Measurements from ENCODE around the gene C13orf46.
"Not testable (repeated sequence)": the region's sequence is repeated elsewhere in the genome, so short reads cannot be mapped to it uniquely, and the experiment has no call there.

The C13orf46 gene

DNA sequence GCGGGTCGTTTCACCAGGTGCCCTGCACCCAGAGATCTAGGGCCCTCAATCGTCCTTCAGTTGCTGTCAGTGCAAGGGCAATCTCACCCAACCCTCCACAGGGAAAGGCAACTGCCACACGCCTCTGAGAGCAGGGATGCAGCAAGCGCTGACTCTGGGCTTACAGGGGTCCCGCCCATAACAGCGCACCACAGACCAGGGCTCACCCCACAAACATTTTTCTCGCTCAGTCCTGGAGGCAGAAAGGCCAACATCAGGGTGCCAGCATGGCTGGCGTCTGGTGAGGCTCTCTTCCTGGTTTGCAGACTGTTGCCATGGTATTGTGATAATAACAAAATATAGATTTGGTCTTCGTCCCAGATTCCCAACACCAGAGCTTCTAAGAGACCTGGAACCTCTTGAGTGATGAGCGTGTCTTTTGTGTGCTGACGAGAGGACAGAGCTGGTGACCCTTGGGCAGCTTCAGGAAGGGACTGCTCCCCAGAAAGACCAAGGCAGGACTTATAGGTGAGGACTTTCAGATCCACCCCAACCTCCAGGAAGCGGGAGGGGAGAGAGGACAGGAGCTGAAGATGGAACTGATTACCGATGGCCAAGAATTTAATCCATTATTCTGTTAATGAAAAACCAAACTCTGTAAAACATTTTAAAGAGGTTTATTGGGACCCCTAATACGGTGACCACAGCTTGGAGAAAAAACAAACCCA, 51.3 kb downstream of the C13orf46 start:
- DNase-seq (ENCODE audit: low read depth): no peak

DNA sequence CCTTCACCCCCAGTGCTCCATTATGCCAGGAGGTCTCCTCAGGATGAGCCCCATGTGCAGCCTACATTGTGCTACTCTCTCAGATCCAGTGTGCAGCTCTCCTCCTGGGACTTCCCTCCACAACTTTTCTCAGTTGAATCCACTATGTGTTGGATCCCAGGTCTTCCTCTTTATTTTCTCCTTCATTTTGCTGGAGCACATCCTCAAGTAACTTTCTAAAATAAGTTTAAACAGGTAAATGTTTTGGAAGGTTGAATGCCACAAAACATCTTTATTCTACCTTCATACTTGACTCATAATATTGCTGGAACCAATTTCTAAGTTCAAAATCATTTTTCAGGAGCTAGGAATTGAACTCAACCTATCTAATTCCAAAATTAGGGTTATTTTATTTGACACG, 52.1 kb downstream of the C13orf46 start:
- no peak for DNase-seq (ENCODE audit: low read depth)

DNA sequence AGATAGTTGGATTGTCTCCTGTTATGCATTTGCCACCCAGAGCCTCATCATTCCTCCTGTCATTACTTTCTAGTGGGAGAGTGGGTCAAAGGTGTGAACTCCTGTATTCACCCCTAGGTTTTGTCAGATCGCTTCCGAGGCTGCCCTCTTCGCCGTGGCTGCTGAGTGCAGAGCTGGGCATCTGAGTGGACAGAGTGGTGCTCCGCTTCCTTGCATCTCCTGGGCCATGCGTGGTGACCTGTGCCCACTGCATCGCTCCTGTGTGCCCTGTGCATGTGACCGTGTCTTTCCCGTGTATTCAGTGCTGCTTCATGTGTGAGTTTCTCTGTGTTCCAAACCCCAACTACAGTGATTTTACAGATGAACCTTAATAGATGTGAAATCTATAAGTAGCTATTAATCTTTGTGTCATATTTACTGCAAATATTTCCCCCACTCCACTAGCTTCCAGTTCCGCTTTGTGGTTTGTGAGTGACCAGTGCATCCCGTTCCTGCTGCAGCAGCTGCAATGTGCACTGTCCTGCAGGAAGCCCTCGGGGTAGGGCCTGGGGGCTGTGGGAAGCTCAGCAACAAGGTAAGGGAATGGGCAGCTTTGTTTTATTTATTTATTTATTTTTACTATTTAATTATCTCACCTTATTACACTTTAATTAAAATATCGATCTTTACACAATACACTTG, 53.1 kb downstream of the C13orf46 start:
- DNase-seq (ENCODE audit: low read depth): no peak

DNA sequence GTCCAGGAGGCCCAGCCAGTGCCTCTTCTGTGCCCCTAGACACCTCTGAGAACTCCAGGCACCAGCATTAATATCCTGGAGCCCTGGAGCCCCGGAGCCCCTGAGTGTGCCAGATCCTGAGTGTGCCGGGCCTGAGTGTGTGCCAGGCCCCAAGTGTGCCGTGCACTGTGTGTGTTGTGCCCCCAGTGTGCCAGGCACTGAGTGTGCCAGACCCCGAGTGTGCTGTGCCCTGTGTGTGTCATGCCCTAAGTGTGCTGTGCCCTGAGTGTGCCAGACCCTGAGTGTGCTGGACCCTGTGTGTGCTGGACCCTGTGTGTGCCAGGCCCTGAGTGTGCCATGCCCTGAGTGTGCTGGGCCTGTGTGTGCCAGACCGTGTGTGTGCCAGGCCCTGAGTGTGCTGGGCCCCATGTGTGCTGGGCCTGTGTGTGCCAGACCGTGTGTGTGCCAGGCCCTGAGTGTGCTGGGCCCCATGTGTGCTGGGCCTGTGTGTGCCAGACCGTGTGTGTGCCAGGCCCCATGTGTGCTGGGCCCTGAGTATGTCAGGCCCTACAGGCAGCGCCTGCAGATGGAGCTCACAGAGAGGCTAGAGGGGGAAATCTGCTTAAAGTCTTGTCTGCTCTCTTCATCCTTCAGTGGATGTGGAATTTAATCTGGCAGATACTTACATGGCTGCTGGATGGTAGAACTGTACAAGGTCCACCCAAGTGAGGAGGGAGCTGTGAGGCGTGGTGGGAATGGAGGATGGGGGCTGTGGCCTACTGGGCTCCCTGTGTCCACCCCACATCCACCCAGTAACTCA, 53.9 kb downstream of the C13orf46 start:
- DNase-seq (ENCODE audit: low read depth): no peak

DNA sequence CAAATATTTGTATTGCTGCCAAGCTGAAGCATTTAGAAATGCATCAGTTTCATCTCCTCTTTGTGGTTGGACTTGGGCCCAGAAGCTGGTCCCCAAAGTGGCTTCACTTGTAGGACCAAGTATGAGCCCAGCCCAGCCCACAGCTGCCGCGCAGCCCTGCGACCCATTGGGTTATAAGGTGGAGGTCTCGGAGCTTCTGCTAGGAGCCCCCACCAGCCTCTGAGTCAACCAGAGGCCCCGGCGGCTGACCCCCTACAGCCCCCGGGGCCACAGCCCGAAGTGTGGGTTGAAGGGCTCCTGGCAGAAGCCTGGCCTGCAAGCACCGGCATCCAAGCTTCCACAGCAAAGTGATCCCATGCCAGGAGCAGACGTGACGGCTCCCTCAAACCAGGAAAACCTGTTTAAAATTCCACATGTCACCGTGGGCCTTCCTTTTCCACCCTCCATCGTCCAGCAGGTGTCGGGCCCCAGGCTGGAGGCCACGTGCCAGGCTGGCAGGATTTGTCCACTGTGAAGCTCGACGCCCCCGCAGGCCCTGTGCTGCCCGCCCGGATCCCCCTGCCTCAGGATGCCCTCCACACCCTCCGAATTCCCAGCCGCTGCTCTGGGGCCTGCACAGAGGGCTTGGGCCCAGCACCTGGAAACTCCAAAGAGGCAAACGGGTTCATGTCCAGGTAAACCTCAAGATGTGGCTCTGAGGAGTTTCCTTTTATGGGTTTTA, 54.7 kb downstream of the C13orf46 start:
- DNase-seq (ENCODE audit: low read depth): no peak

DNA sequence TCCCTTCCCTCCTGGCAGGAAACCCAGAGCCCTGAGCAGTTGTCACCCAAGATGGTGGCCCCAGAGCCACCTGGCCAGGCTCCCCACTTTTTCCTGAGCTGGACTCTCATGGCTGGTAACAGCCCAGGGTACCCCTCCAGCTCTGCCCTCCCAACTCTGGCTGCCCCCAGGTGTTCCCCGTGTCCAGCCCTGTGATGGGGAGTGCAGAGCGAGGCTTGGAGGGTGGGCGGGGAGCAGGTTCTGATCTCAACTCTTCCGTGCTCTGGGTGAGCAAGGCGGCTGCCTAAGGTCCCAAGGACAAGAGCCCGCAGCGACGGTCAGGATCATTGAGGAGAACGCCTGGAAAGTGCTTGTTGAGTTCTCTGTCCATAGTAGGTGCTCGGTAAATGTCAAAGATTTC, 55.3 kb downstream of the C13orf46 start:
- no peak for DNase-seq (ENCODE audit: low read depth)

DNA sequence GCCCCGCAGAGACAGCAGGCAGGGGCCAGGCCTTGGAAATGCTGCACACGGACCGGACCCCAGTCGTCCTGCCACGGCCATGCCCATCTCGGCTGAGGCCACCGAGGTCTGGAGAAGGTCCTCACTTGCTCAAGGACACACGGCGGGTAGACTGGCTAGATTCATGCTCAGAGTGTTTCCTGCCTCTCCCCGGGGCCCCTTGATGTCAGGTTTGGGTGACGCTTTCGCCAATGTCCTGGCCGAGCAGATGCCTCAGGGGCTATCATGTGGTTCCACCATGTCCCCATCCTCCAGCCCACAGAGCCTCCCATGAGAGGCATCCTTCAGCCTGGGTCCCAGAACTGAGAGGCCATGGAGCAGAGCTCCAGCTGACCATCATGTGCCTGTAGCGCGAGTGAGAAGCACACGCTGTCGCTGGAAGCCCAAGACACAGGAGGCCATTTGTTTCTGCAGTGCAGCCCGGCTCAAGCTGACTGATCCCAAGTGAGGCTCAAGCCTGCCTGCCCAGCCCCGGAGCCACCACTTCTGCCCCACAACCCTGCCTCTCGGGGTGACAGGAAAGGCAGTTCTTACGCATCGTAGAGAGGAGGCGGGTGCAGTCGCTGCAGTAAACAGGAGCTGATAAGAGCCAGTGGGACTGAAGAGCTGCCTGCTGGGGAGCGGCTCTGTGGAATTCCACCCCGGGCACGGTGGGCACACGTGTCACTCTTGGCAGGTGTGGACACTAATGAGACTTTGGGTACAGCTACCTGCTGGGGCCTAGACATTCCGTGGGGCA, 56.1 kb downstream of the C13orf46 start:
- DNase-seq (ENCODE audit: low read depth): no peak

DNA sequence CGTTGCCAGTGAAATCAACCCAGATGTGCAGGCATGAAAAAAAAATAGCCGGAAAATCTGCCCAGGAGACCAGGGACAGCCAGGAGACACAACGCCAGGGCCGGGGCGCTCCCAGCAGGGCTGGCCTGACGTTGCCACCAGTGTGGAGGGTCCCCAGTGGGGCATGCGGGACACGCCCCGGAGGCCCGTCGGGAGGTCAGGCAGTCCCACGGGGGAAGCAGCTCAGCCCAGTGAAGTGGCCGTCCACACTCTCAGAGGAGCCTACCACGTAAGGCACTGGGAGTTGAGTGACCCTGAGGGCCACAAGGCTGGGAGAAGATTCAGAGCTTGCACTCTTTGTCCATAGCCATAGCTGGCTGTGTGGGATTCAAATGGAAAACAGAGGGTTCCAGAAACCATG, 56.8 kb downstream of the C13orf46 start:
- DNase-seq (ENCODE audit: low read depth): no peak

DNA sequence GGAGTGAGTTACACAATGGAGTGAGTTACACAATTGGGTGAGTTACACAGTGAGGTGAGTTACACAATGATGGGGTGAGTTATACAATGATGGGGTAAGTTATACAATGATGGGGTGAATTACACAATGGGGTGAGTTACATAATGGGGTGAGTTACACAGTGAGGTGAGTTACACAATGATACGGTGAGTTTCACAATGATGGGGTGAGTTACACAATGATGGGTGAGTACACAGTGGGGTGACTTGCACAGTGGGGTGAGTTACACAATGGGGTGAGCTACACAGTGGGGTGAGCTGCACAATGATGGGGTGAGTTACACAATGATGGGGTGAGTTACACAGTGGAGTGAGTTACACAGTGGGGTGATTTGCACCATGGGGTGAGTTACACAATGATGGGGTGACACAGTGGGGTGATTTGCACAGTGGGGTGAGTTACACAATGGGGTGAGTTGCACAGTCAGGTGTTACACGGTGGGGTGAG, 57.5 kb downstream of the C13orf46 start:
- DNase-seq (ENCODE audit: low read depth): no peak

DNA sequence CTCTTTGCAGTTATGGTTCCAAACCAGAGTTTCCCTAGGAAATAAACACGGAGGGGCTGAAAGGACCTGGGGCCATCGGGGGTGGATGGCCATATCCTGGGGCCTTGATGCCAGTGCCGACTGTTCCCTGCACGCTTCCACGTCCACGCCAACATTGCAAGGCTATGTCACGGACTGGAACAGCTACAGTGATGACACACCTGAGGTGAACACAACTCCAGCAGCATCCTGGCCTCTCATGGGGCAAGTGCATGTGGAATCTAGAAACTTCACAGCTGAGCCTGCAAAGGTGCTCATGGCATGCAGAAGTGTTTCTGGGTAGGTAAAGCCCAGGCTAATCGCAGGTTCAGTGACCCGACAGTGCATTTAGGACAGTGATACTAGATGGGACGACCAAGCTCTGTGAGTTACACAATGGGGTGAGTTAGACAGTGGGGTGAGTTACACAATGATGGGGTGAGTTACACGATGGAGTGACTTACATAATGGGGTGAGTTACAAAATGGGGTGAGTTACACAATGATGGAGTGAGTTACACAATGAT, 58.0 kb downstream of the C13orf46 start:
- no peak for DNase-seq (ENCODE audit: low read depth)

DNA sequence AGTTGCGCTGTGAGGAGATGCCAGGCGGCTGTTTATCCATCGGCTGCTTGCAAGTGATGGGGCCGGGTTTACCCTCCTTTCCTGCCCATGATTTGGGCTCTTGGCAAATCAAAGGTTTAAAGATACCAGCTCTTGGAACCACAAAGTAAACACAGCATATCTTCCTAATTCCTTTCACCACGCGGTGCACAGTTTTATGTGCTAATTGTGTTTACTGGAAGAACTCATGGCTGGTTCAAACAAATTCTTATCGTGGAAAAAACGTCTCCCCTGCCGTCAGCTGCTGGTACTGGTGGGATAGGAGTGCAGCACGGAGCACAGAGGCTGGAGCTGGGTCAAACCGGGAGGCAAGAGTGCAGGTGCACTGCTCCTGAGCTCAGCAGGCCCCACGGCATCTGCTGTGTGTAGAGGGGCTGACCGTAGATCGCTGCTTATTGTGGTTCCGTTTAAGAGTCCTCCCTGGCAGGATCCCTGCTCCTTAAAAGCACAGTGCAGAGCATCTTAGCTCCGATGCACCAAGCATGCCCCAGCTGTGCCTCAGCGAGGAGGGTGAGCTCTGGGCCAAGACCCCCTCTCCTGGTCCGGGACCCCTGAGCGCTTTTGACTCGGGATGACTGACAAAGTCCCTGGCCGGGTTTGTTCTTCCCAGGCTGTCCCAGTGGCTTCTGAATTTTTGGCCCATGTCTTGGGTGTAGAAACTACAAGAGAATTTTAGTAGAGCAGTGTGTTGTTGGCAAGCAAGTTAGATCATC, 58.7 kb downstream of the C13orf46 start:
- DNase-seq (ENCODE audit: low read depth): no peak

DNA sequence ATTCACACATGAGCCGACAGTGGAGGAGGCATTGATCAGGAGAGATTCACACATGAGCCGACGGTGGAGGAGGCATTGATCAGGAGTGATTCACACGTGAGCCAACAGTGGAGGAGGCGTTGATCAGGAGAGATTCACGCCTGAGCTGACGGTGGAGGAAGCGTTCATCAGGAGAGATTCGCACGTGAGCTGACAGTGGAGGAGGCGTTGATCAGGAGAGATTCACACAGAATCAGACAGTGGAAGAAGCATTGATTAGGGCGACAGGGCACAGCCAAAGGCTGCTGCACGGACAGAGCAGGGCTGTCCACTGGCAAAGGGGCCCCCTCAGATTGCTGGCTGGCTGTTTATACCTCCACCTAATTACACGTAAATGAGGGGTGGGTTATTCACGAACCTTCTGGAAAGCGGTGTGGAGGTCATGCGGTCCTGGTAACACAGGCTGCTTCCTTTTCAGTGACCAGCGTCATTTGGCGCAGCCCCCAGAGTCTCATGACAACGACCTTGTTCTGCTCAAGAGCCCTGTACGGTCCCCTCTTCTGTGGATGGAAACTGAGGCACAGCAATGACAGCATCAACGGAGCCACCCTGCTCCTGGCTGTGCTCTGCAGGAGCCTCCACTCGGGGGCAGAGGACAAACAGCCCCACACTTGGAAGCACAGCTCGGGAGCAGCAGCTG, 59.4 kb downstream of the C13orf46 start:
- no peak for DNase-seq (ENCODE audit: low read depth)

DNA sequence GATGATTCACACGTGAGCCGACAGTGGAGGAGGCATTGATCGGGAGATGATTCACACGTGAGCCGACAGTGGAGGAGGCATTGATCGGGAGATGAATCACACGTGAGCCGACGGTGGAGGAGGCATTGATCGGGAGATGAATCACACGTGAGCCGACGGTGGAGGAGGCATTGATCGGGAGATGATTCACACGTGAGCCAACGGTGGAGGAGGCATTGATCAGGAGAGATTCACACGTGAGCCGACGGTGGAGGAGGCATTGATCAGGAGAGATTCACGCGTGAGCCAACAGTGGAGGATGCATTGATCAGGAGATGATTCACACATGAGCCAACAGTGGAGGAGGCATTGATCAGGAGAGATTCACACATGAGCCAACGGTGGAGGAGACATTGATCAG, 60.0 kb downstream of the C13orf46 start:
- not testable (repeated sequence) for DNase-seq (ENCODE audit: low read depth)

DNA sequence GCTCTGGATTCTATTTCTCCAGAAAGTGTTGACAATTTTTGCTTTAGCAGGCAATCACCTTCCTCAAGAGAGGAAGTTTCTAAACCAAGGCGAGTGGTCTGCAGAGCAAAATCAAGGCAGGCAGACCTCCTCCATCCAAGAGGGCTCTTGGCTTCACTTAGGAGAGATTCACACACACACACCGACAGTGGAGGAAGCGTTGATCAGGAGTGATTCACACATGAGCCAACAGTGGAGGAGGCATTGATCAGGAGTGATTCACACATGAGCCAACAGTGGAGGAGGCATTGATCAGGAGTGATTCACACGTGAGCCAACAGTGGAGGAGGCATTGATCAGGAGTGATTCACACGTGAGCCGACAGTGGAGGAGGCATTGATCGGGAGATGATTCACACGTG, 60.5 kb downstream of the C13orf46 start:
- DNase-seq (ENCODE audit: low read depth): not testable (repeated sequence)

DNA sequence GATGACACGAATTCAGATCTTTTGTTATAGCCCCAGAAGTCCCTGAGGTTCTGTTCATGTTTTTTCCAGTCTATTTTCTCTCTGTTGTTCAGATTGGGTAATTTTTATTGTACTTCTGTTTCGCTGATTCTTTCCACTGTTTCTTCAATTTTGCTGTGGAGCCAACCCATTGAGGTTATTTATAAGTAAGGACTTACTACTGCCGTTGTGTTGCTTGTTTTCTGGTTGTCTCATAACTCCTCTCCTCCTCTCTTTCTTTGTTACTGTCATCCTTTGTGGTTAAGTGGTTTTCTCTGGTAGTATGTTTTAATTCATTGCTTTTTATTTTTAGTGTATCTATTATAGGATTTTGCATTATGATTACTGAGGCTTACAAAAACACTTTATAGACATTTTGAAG, 61.3 kb downstream of the C13orf46 start:
- DNase-seq (ENCODE audit: low read depth): no peak

DNA sequence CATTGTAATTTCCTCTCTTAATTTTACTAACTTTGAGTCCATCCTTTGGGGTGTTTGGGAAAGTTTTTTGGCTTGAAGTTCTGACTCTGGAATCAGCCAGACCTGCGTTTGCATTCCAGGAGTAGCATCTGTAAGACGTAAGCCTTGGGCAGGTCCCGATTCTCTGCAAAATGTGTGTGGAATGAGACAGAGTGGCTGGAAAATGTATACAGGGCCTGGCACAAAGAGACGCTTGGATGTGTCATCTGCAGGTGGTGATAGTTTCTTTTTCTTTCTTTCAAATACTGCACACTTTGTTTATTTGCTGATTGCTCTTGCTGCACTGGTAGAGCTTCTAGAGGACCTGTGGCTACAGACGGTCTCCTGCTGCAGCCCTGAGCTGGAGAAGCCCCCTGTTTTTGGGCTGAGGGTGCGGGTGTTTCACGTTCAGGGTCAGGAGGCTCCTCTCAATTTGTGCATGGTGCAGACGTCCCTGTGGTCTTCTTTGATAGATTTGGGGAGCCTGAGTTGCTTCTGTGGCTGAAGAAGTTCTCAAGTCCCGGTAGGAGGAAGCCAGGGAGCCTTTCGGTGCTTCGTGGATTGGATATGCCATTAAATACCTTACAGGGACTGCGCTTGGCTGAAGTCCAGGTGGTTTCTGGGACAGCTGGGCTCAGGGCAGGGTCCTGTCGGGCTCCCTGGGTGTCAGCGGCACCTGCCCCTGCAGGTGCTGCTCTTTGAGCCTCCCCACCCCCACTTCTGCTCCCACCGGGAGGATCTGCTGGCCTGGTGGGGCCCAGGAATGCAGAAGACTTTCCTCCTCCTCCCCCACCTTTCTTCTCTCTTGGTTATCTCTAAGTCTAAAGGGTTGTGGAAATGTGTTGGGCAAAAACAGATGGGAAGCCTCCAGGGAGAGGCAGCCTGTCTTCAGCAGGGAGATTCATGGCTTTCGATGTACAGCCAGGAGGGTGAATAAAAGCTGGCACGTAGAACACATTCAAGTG, 66.0 kb downstream of the C13orf46 start:
- DNase-seq (ENCODE audit: low read depth): peak; percentile 49

DNA sequence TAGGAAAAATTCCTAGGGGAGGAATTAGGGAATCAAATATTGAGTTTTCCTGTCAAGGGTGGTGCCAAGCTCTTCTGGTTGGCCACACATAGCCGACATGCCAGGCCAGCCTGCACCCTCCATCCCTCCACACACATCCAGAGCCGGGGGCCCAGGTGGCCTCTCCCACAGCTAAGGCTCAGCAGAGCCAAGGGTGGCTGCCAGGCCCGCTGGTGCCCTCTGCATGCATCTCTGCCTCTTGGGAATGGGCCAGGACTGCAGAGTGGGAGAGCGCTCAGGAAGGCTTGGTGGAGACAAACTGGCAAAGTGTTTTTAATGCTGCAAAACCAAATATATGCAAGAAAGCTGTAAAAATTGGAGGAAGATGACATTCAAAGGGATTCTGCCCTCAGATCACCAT, 67.3 kb downstream of the C13orf46 start:
- no peak for DNase-seq (ENCODE audit: low read depth)

DNA sequence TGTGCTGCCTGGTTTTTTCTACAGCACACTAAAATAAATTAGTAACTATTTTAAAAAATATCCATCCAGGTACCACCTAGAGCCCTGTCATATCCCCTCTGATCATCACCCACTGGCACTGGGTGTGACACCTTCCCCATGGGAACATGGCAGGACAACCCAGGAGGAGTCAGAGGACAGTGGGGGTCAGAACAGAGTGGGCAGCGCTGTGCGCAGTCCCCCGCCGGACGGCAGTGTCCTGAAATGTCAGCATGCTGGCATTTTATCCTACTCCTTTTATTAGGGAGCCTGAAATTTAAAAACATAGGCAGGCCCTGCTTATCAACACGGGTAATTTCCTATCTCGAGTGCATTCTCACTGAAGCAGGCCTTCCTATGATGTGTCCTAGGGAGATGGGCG, 67.9 kb downstream of the C13orf46 start:
- DNase-seq (ENCODE audit: low read depth): no peak

DNA sequence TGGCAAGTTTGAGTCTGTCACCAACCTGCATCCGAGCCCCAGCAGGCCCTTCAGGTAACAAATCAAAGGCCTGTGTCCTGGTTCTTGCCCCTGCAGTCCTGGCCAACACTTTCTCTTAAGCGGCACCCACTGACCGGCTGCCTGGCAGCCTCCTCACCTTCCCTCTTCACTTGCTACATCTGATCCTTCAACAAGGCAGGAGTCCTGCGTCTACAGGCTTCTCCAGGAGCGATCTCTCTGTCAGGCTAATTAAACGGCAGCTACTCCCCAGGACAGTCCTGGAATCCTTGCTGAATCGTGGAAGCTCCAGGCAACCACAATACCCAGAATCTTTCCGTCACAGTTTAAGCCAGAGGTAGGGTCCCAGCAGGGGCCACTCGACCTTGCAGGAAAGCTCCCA, 68.9 kb downstream of the C13orf46 start:
- no peak for DNase-seq (ENCODE audit: low read depth)

All from non-pigmented ciliary epithelial cell (primary cell).